Nephron progenitor cell (in vitro differentiated cells): ENCODE results near the gene MAPKAPK2.
"Not testable (repeated sequence)": the region's sequence is repeated elsewhere in the genome, so short reads cannot be mapped to it uniquely, and the experiment has no call there.

Experiments used
- DNase-seq: peaks from one replicate; pipeline ENCODE4 v3.0.0; 2021
- H3K27ac Mint-ChIP-seq: 2 replicates; pipeline ENCODE4 v1.8.0; 2021; ENCODE audit warnings: mild to moderate bottlenecking, moderate library complexity, mixed read lengths
- H3K27me3 Mint-ChIP-seq: 2 replicates; pipeline ENCODE4 v1.8.0; 2021; ENCODE audit warnings: mild to moderate bottlenecking, low read depth, mixed read lengths; ENCODE audit not compliant: poor library complexity
- H3K36me3 Mint-ChIP-seq: 2 replicates; pipeline ENCODE4 v1.8.0; 2021; ENCODE audit warnings: low read depth, mixed read lengths
- H3K4me1 Mint-ChIP-seq: 2 replicates; pipeline ENCODE4 v1.8.0; 2021; ENCODE audit warnings: mixed read lengths
- H3K4me3 Mint-ChIP-seq: 2 replicates; pipeline ENCODE4 v1.8.0; 2021; ENCODE audit warnings: mild to moderate bottlenecking, moderate library complexity, mixed read lengths
- H3K9me3 Mint-ChIP-seq: 2 replicates; pipeline ENCODE4 v1.8.0; 2021; ENCODE audit warnings: mild to moderate bottlenecking, moderate library complexity, mixed read lengths
- CTCF ChIP-seq: fragments of 200-600 bp; sonication (generic); IDR thresholded peaks from 2 replicates; pipeline ENCODE4 v1.5.0; 2021; ENCODE audit warnings: antibody characterized with exemption

Gene MAPKAPK2

DNA sequence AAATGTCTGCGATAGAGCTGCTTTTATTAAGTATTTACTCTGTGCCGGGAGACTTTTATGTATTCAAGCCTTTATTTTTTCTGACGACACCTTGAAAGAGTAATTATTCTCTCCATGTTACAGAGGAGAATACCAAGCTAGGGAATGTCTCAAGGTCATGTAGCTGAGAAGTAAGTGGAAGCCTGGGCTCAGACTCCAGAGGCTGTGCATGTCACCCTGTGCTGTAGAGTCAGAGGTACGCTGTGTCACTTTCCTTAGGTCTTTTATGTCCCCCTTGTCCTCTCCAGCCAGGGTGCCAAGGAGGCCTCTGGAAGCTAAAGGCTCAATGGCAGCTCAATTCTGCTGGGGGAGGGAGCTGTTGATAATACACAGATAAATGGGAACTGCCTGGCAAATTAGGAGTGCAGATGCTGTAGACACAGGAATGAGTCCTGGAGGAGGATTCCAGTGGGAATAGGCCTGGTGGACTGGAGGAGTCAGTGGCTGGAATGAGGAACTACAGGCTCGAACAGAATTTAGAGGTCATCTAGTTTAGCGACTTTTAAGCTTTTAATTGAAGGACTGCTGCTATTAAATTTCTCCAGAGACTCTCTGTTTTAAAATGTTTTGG is 76.6 kb downstream of the MAPKAPK2 start:
- peak overlapping the region; percentile 66 for H3K27ac Mint-ChIP-seq
- TF ChIP-seq CTCF, result no peak
- H3K36me3 Mint-ChIP-seq, result no peaks in the 10 kb centered on the region
- peaks cover 11% of the 10 kb centered on the region for H3K27me3 Mint-ChIP-seq
- DNase-seq, result no peak
- peaks cover 12% of the 10 kb centered on the region for H3K4me1 Mint-ChIP-seq
- H3K9me3 Mint-ChIP-seq, result peaks cover 15% of the 10 kb centered on the region
- H3K4me3 Mint-ChIP-seq, result no peak overlapping the region

GRCh38 chr1:206762741-206763364 is 78.1 kb downstream of the MAPKAPK2 start:
- Mint-ChIP-seq H3K9me3 (peaks cover 13% of the 10 kb centered on the region), H3K4me1 (peaks cover 24% of the 10 kb centered on the region), H3K27me3 (peaks cover 14% of the 10 kb centered on the region)
- DNase-seq, H3K36me3 Mint-ChIP-seq, H3K27ac Mint-ChIP-seq, H3K4me3 Mint-ChIP-seq: not testable (repeated sequence)

GRCh38 chr1:206765771-206766170 is 81.1 kb downstream of the MAPKAPK2 start:
- not testable (repeated sequence) for DNase-seq, H3K36me3 Mint-ChIP-seq
- peaks cover 13% of the 10 kb centered on the region for H3K9me3 Mint-ChIP-seq

GRCh38 chr1:206766251-206766856 is 81.6 kb downstream of the MAPKAPK2 start:
- Mint-ChIP-seq H3K9me3 (peaks cover 13% of the 10 kb centered on the region), H3K27me3 (peaks cover 21% of the 10 kb centered on the region), H3K4me1 (peaks cover 56% of the 10 kb centered on the region), H3K27ac (no peak overlapping the region), H3K36me3 (no peaks in the 10 kb centered on the region), H3K4me3 (no peak overlapping the region)
- no peak for TF ChIP-seq CTCF
- peak; percentile 30 for DNase-seq

More at GRCh38 chr1:206765771-206766170, 81.1 kb downstream of the MAPKAPK2 start:
- not testable (repeated sequence) for H3K4me3 Mint-ChIP-seq, H3K27ac Mint-ChIP-seq
- Mint-ChIP-seq H3K4me1 (peaks cover 53% of the 10 kb centered on the region), H3K27me3 (peaks cover 17% of the 10 kb centered on the region)

DNA sequence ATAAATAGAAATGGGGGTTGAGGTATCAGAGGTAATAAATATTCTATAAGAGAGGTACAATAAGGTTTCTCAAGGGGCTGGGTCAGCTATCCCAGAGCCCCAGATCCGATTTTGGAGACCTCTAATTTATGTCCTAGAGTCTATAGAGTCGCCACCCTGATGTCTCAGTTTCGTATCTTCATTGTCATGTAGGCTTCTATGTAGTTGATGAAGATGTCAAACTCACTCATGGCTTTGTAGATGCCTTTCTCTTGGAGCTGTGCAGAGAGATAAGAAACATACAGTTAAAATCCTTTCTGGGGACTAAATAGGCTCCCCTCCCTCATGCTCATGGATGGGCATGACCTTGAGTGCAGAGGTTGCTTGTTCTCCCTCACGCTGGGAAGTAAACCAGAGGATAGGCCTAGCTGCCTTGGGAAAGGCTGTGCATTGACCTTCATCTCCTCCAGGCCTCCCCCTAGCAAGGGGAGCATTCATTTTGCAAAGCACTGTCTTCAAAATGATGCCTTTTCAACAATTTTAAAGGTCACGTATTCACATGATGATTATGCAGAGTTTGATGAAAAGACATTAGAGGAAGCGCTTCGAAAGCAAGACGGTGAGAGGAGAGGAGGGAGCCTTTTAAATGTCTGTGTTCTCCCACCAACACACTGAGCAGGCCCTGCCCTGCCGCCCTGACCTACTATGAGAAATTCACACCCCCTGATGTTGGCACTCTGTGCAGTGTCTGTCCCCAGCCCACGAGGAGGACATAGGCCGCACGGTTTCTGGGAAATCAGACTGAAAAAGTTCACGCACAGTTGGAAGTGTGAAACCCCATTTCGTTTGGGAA is 84.0 kb downstream of the MAPKAPK2 start:
- TF ChIP-seq CTCF, result no peak
- no peak for DNase-seq
- no peak overlapping the region for H3K4me3 Mint-ChIP-seq
- no peak overlapping the region for H3K27ac Mint-ChIP-seq
- H3K9me3 Mint-ChIP-seq, result peaks cover 7% of the 10 kb centered on the region
- H3K27me3 Mint-ChIP-seq, result peaks cover 22% of the 10 kb centered on the region
- H3K4me1 Mint-ChIP-seq, result peaks cover 69% of the 10 kb centered on the region
- H3K36me3 Mint-ChIP-seq, result no peaks in the 10 kb centered on the region

DNA sequence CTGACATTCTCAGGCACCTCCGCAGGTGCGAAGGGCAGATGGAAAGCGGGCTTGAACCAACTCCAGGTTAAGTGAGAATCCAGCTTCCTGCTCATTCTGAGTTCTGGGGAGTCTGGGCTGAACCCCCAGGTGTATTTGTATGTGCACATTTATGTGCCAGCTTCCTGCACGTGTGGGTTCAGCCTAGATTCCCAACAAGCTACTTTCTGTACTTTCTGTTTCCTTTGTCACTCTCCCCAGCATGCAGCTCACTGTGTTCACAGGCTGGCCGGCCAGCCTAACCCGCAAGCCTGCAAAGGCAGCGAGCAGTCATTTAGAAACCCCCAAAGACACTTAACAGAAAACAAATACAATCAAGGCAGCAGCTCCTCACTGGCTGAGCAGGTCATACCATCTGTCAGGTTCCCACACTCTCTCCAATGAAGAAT is 84.6 kb downstream of the MAPKAPK2 start:
- no peak for DNase-seq
- H3K27me3 Mint-ChIP-seq, result peaks cover 21% of the 10 kb centered on the region
- H3K4me3 Mint-ChIP-seq, result no peak overlapping the region
- no peak for TF ChIP-seq CTCF
- no peaks in the 10 kb centered on the region for H3K36me3 Mint-ChIP-seq
- H3K27ac Mint-ChIP-seq, result no peak overlapping the region
- peaks cover 74% of the 10 kb centered on the region for H3K4me1 Mint-ChIP-seq
- peaks cover 3% of the 10 kb centered on the region for H3K9me3 Mint-ChIP-seq
